Cardiac muscle cell (in vitro differentiated cells and primary cell): ENCODE data around the gene SCD5. TPM values are rescaled to one million over a fixed set of nuclear protein-coding genes. Genes with fewer than 3 reads are reported as not detected.

Experiments
- DNase-seq, 2 donors: peaks; one replicate each; pipeline versions ENCODE4 v3.0.0 to v3.0.0-alpha.2; 2010 to 2017; ENCODE audit warnings: low read depth in 1 of 2, low spot score in 1 of 2
- H3K27ac ChIP-seq: fragments of 200-600 bp; sonication (generic); 2 replicates; pipeline ENCODE4 v1.5.1; 2016
- H3K27me3 ChIP-seq: fragments of 200-600 bp; sonication (generic); 2 replicates; pipeline ENCODE4 v1.6.0; 2016; ENCODE audit warnings: control low read depth
- H3K36me3 ChIP-seq: fragments of 200-600 bp; sonication (generic); 2 replicates; pipeline ENCODE4 v1.5.1; 2016; ENCODE audit warnings: control low read depth
- H3K4me1 ChIP-seq: fragments of 200-600 bp; sonication (generic); 2 replicates; pipeline ENCODE4 v1.8.1; 2017; ENCODE audit warnings: low read depth, mild to moderate bottlenecking, mixed run types
- H3K4me3 ChIP-seq: fragments of 200-600 bp; sonication (generic); 2 replicates; pipeline ENCODE4 v1.5.1; 2016; ENCODE audit warnings: mild to moderate bottlenecking
- H3K9me3 ChIP-seq: fragments of 200-600 bp; sonication (generic); 2 replicates; pipeline ENCODE4 v1.5.1; 2017; ENCODE audit warnings: low read depth, mild to moderate bottlenecking, control low read depth
- CTCF ChIP-seq: IDR thresholded peaks from 2 replicates; pipeline ENCODE4 v1.5.1; 2012; ENCODE audit warnings: low read depth, mild to moderate bottlenecking, low read length
- polyA plus RNA-seq: library from polyadenylated mRNA; unstranded; fragments of >200 nt; fragmentation: Nextera tagmentation; extraction: Ambion mirVana; gene quantifications from 2 replicates; pipeline ENCODE4 v1.2.1, GENCODE V29; 2016
- total RNA-seq: library from RNA; depleted of rRNA; stranded (reverse); fragments of >200 nt; gene quantifications from 2 replicates; pipeline ENCODE4 v1.2.3, GENCODE V29; 2016

Gene SCD5
- total and polyA plus RNA-seq, 2 experiments from 2014 or later: 3.7 to 4.7 TPM

- no peak for DNase-seq
- Histone ChIP-seq H3K4me1 (peaks cover 16% of the 10 kb centered on the region), H3K36me3 (no peaks in the 10 kb centered on the region), H3K9me3 (no peaks in the 10 kb centered on the region), H3K27ac (peak overlapping the region; percentile 79), H3K4me3 (no peak overlapping the region), H3K27me3 (no peaks in the 10 kb centered on the region)
- no peak for TF ChIP-seq CTCF
Measured at GRCh38 chr4:82687531-82687930, 111.1 kb downstream of the SCD5 start.

GRCh38 chr4:82681754-82682153 lies 116.8 kb downstream of the SCD5 start:
- Histone ChIP-seq H3K36me3 (no peaks in the 10 kb centered on the region), H3K27ac (no peak overlapping the region), H3K9me3 (no peaks in the 10 kb centered on the region), H3K4me3 (no peak overlapping the region), H3K27me3 (no peaks in the 10 kb centered on the region), H3K4me1 (no peaks in the 10 kb centered on the region)
- DNase-seq: no peak
- no peak for TF ChIP-seq CTCF

GRCh38 chr4:82680834-82681233 lies 117.8 kb downstream of the SCD5 start:
- no peak for DNase-seq
- H3K4me3 ChIP-seq: no peak overlapping the region
- H3K9me3 ChIP-seq: no peaks in the 10 kb centered on the region
- TF ChIP-seq CTCF: no peak
- no peaks in the 10 kb centered on the region for H3K4me1 ChIP-seq
- H3K27ac ChIP-seq: no peak overlapping the region
- no peaks in the 10 kb centered on the region for H3K36me3 ChIP-seq
- no peaks in the 10 kb centered on the region for H3K27me3 ChIP-seq

- H3K4me3 ChIP-seq: no peak overlapping the region
- DNase-seq: no peak
- H3K27ac ChIP-seq: no peak overlapping the region
- H3K27me3 ChIP-seq: no peaks in the 10 kb centered on the region
- H3K36me3 ChIP-seq: no peaks in the 10 kb centered on the region
- H3K9me3 ChIP-seq: no peaks in the 10 kb centered on the region
- no peak for TF ChIP-seq CTCF
- no peaks in the 10 kb centered on the region for H3K4me1 ChIP-seq
Measured at GRCh38 chr4:82679531-82679930, 119.1 kb downstream of the SCD5 start.

- Histone ChIP-seq H3K4me3 (no peak overlapping the region), H3K27ac (no peak overlapping the region), H3K27me3 (no peaks in the 10 kb centered on the region), H3K4me1 (no peaks in the 10 kb centered on the region), H3K9me3 (no peaks in the 10 kb centered on the region), H3K36me3 (no peaks in the 10 kb centered on the region)
- no peak for DNase-seq
- TF ChIP-seq CTCF: no peak
Measured at GRCh38 chr4:82678051-82678450, 120.5 kb downstream of the SCD5 start.

- no peak for TF ChIP-seq CTCF
- Histone ChIP-seq H3K27ac (no peak overlapping the region), H3K4me1 (no peaks in the 10 kb centered on the region)
Measured at GRCh38 chr4:82677327-82677726, 121.3 kb downstream of the SCD5 start.

More at GRCh38 chr4:82677327-82677726, 121.3 kb downstream of the SCD5 start:
- DNase-seq: no peak
- H3K27me3 ChIP-seq: no peaks in the 10 kb centered on the region
- H3K36me3 ChIP-seq: no peaks in the 10 kb centered on the region
- H3K4me3 ChIP-seq: no peak overlapping the region
- no peaks in the 10 kb centered on the region for H3K9me3 ChIP-seq
